Smooth muscle cell (in vitro differentiated cells): ENCODE data around the gene C1orf198. TPM values are rescaled to one million over a fixed set of nuclear protein-coding genes. Genes with fewer than 3 reads are reported as not detected.

ENCODE experiments used
- DNase-seq: peaks from one replicate; lab custom pipeline; 2025; ENCODE audit not compliant: unreplicated experiment; lab: John Stamatoyannopoulos, UW
- H2AFZ ChIP-seq: fragments of 200-600 bp; sonication (generic); 2 replicates; pipeline ENCODE4 v1.6.0; 2016; ENCODE audit warnings: antibody characterized with exemption, low read depth, mild to moderate bottlenecking
- H3F3A ChIP-seq: fragments of 200-600 bp; sonication (generic); 2 replicates; pipeline ENCODE4 v1.6.0; 2017; ENCODE audit warnings: antibody characterized with exemption, low read depth
- H3K27ac ChIP-seq: fragments of 200-600 bp; sonication (generic); 2 replicates; pipeline ENCODE4 v1.5.1; 2016; ENCODE audit warnings: low read depth, mild to moderate bottlenecking
- H3K27me3 ChIP-seq: fragments of 200-600 bp; sonication (generic); 2 replicates; pipeline ENCODE4 v1.6.1; 2016; ENCODE audit warnings: low read depth, mild to moderate bottlenecking
- H3K36me3 ChIP-seq: fragments of 200-600 bp; sonication (generic); 2 replicates; pipeline ENCODE4 v1.5.1; 2016; ENCODE audit warnings: low read depth
- H3K4me1 ChIP-seq: fragments of 200-600 bp; sonication (generic); 2 replicates; pipeline ENCODE4 v1.5.1; 2016; ENCODE audit warnings: low read depth
- H3K4me2 ChIP-seq: fragments of 200-600 bp; sonication (generic); 2 replicates; pipeline ENCODE4 v1.6.0; 2016; ENCODE audit warnings: mild to moderate bottlenecking
- H3K4me3 ChIP-seq: fragments of 200-600 bp; sonication (generic); 2 replicates; pipeline ENCODE4 v1.5.1; 2016; ENCODE audit warnings: mild to moderate bottlenecking
- H3K79me2 ChIP-seq: fragments of 200-600 bp; sonication (generic); 2 replicates; pipeline ENCODE4 v1.6.0; 2016; ENCODE audit warnings: low read depth, mild to moderate bottlenecking
- H3K9ac ChIP-seq: fragments of 200-600 bp; sonication (generic); 2 replicates; pipeline ENCODE4 v1.6.0; 2016; ENCODE audit warnings: low read depth
- H3K9me3 ChIP-seq: fragments of 200-600 bp; sonication (generic); replicated peaks from 2 replicates; pipeline ENCODE4 v1.5.1; 2016; ENCODE audit warnings: low read depth
- H4K20me1 ChIP-seq: fragments of 200-600 bp; sonication (generic); 2 replicates; pipeline ENCODE4 v1.6.0; 2016; ENCODE audit warnings: low read depth
- WGBS: methylation state at CpG from one replicate; pipeline ENCODE4 v1.1.7; 2016; ENCODE audit warnings: low lambda C conversion rate; 5-methylcytosine and 5-hydroxymethylcytosine counted together
- polyA plus RNA-seq: library from polyadenylated mRNA; unstranded; fragments of >200 nt; fragmentation: Nextera tagmentation; extraction: Ambion mirVana; gene quantifications from 2 replicates; pipeline ENCODE4 v1.2.1, GENCODE V29; 2016
- total RNA-seq: library from RNA; depleted of rRNA; stranded (reverse); fragments of >200 nt; gene quantifications from 2 replicates; pipeline ENCODE4 v1.2.3, GENCODE V29; 2014
- TF ChIP-seq, protein P1 (sequence below): fragments of 200-600 bp; sonication (generic); IDR thresholded peaks from 2 replicates; pipeline ENCODE4 v1.5.1; 2017; ENCODE audit warnings: borderline replicate concordance, mild to moderate bottlenecking, antibody characterized with exemption; ENCODE audit not compliant: insufficient read depth, poor library complexity, severe bottlenecking

Gene C1orf198, protein sequence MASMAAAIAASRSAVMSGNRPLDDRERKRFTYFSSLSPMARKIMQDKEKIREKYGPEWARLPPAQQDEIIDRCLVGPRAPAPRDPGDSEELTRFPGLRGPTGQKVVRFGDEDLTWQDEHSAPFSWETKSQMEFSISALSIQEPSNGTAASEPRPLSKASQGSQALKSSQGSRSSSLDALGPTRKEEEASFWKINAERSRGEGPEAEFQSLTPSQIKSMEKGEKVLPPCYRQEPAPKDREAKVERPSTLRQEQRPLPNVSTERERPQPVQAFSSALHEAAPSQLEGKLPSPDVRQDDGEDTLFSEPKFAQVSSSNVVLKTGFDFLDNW
- 77.5 and 92.5 TPM in 2 replicates for total RNA-seq
- 59.4 and 67.7 TPM in 2 replicates for polyA plus RNA-seq

DNA sequence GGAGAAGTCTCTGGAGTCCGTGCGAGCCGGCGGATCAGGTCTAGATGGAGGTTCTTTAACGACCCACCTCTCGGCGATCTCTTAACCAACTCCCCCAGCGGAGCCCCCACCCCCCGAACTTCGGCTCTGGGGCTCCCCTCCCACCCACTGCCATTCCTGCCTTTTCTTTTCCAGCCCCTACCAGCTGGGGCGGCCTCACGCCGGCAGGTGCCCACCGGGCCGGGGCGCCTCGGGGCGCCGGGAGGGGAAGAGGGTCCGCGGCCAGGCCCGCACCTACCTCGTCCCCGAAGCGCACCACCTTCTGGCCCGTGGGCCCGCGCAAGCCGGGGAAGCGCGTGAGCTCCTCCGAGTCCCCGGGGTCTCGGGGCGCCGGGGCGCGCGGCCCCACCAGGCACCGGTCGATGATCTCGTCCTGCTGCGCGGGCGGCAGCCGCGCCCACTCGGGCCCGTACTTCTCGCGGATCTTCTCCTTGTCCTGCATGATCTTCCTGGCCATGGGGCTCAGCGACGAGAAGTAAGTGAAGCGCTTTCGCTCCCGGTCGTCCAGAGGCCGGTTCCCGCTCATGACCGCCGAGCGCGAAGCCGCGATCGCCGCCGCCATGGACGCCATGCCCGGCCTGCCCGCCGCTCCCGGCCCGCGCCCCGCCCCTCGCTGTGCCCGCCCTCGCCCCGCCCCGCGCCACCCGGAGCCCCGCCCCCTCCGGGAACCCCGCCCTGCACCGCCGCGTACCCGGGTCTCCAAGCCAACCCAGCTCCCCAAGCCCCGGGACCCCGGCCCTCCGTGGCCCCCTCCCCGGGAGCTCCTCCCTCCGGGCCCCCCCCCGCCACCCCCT lies at the start of gene C1orf198:
TSS of gene C1orf198 (minus strand) at position 619 of the 833 bp plus-strand sequence. CDS start at position 610, 9 bp downstream.
- DNase-seq, result peak; percentile 69
- Histone ChIP-seq H3K27ac (peak within 1 kb of the TSS; percentile 89), H4K20me1 (peaks cover 35% of the 10 kb centered on the region), H3F3A (no peaks in the 10 kb centered on the region), H3K4me2 (peak within 1 kb of the TSS; percentile 94), H3K79me2 (peaks cover 50% of the 10 kb centered on the region), H3K9ac (peak within 1 kb of the TSS; percentile 87), H3K36me3 (no peaks in the 10 kb centered on the region), H3K27me3 (no peaks in the 10 kb centered on the region), H3K4me1 (peaks cover 35% of the 10 kb centered on the region), H3K4me3 (peak within 1 kb of the TSS; percentile 93), H3K9me3 (no peaks in the 10 kb centered on the region), H2AFZ (peak within 1 kb of the TSS; percentile 86)
- TF ChIP-seq, protein P1, sequence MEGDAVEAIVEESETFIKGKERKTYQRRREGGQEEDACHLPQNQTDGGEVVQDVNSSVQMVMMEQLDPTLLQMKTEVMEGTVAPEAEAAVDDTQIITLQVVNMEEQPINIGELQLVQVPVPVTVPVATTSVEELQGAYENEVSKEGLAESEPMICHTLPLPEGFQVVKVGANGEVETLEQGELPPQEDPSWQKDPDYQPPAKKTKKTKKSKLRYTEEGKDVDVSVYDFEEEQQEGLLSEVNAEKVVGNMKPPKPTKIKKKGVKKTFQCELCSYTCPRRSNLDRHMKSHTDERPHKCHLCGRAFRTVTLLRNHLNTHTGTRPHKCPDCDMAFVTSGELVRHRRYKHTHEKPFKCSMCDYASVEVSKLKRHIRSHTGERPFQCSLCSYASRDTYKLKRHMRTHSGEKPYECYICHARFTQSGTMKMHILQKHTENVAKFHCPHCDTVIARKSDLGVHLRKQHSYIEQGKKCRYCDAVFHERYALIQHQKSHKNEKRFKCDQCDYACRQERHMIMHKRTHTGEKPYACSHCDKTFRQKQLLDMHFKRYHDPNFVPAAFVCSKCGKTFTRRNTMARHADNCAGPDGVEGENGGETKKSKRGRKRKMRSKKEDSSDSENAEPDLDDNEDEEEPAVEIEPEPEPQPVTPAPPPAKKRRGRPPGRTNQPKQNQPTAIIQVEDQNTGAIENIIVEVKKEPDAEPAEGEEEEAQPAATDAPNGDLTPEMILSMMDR, result no peak
- WGBS, result 1% methylated on average over 49 of the region's 96 CpGs

DNA sequence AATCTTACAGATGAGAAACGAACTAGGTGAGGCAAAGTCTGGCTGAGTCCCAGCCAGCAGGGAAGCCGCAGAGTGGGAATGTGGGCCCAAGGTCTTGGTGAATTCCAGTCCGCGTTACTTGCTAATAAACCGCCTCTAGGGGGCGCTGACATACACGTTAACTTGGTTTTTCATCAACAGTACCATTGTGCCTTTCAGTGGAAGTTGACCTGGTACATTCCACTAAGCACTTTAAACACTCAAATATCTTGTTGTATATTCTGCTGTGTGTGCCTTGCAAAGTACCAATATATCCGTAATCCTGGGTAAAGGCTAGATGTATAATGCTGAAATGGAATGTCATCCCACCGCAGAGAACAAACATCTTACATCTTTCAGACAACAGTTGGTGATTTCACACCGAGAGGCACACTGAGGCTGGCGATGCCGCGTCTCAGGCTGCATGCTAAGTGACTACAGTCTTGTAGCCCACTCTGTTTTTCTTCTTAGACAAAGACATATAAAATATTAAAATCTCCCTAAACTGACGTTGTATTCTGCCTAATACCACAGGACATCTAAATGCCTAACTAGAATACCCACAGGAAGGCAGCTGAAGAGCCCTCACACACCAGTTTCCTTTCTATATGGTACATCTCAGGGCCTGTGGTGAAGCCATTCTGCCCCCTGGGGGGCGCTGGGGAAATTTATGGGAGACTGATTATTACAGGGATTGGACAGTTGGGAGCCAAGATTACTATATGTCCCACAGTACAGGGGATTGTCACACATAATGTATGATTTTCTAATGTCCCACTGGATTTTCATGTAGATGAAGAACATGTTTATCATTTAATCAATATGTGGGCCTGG lies 49.2 kb upstream of the C1orf198 start:
- H3K27ac ChIP-seq, result no peak overlapping the region
- TF ChIP-seq, protein P1, result peak; percentile 66
- no peaks in the 10 kb centered on the region for H3F3A ChIP-seq
- no peak overlapping the region for H3K4me3 ChIP-seq
- no peaks in the 10 kb centered on the region for H3K27me3 ChIP-seq
- no peaks in the 10 kb centered on the region for H3K9me3 ChIP-seq
- no peaks in the 10 kb centered on the region for H3K36me3 ChIP-seq
- H3K79me2 ChIP-seq, result no peaks in the 10 kb centered on the region
- 51% methylated on average over 15 of the region's 15 CpGs for WGBS
- no peaks in the 10 kb centered on the region for H3K4me1 ChIP-seq
- H4K20me1 ChIP-seq, result no peaks in the 10 kb centered on the region
- no peak overlapping the region for H3K4me2 ChIP-seq
- DNase-seq, result peak; percentile 6
- H2AFZ ChIP-seq, result no peak overlapping the region
- no peak overlapping the region for H3K9ac ChIP-seq

DNA sequence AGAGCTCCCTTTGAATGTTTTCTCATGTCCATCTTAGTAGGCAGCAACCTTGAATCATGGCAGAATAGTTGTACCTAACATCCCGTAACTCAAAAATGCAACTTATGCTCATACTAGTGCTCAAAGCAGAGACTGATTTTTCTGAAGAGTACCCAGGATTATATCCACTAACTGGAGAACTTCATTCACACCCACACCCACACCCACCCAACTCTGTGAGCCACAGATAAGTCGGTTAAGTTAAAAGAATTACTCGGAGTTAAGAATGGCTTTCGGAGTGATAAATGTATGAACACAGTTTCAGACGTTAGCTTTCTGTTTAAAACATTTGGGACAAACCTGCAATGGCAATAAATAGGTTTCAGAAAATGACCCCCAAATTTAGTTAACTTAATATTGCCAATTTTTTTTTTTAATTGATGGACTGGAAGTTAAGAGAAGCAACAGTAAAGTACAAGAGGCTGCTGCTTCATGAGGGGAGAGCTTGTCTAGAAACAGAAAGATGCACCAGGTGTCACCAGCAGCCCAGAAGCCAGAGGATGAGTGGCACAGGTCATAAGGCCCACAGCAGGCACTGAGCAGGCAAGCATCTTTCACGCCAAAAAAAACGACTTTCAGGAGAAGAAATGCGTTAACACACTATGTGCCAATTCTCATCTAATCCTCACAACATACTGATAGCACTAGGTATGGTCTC lies 48.4 kb upstream of the C1orf198 start:
- H3F3A ChIP-seq, result no peaks in the 10 kb centered on the region
- DNase-seq, result no peak
- H2AFZ ChIP-seq, result no peak overlapping the region
- TF ChIP-seq, protein P1, result no peak
- 62% methylated on average over 8 of the region's 8 CpGs for WGBS
- no peaks in the 10 kb centered on the region for H3K4me1 ChIP-seq
- no peak overlapping the region for H3K27ac ChIP-seq
- no peak overlapping the region for H3K4me3 ChIP-seq
- no peaks in the 10 kb centered on the region for H3K79me2 ChIP-seq
- H4K20me1 ChIP-seq, result no peaks in the 10 kb centered on the region
- no peaks in the 10 kb centered on the region for H3K36me3 ChIP-seq
- no peaks in the 10 kb centered on the region for H3K9me3 ChIP-seq
- no peak overlapping the region for H3K4me2 ChIP-seq
- H3K27me3 ChIP-seq, result no peaks in the 10 kb centered on the region
- H3K9ac ChIP-seq, result no peak overlapping the region
